Neural cell (in vitro differentiated cells): ENCODE data around the gene SEPTIN5. TPM values are rescaled to one million over a fixed set of nuclear protein-coding genes. Genes with fewer than 3 reads are reported as not detected.

ENCODE experiments used
- H2AFZ ChIP-seq: fragments of 200-600, 300-800 bp; sonication (generic), shearing (Covaris generic); 2 replicates; pipeline ENCODE4 v1.6.0; 2014; ENCODE audit warnings: low read depth, mild to moderate bottlenecking, antibody characterized with exemption, low read length, moderate library complexity
- H3F3A ChIP-seq: fragments of 200-600 bp; shearing (Covaris generic); 2 replicates; pipeline ENCODE4 v1.6.1; 2016; ENCODE audit warnings: mild to moderate bottlenecking, moderate library complexity, mixed read lengths, antibody characterized with exemption, low read length; ENCODE audit not compliant: insufficient read depth, poor library complexity, severe bottlenecking
- H3K27ac ChIP-seq: fragments of 200-600, 300-800 bp; sonication (generic), shearing (Covaris generic); 2 replicates; pipeline ENCODE4 v1.5.1; 2014; ENCODE audit warnings: mild to moderate bottlenecking, low read length, moderate library complexity
- H3K27me3 ChIP-seq: fragments of 300-800, 200-600 bp; sonication (generic), shearing (Covaris generic); 2 replicates; pipeline ENCODE4 v1.6.0; 2014; ENCODE audit warnings: mild to moderate bottlenecking, low read depth, low read length, moderate library complexity; ENCODE audit not compliant: insufficient read depth
- H3K36me3 ChIP-seq: fragments of 300-800, 200-600 bp; sonication (generic), shearing (Covaris generic); 2 replicates; pipeline ENCODE4 v1.5.1; 2014; ENCODE audit warnings: mild to moderate bottlenecking, antibody characterized with exemption, low read length, moderate library complexity; ENCODE audit not compliant: insufficient read depth
- H3K4me2 ChIP-seq: fragments of 300-800, 200-600 bp; sonication (generic), shearing (Covaris generic); 2 replicates; pipeline ENCODE4 v1.6.0; 2014; ENCODE audit warnings: mild to moderate bottlenecking, low read length
- H3K4me3 ChIP-seq: fragments of 300-800, 200-600 bp; sonication (generic), shearing (Covaris generic); 2 replicates; pipeline ENCODE4 v1.5.1; 2014; ENCODE audit warnings: mild to moderate bottlenecking, low read length, moderate library complexity
- H3K79me2 ChIP-seq: fragments of 200-600 bp; shearing (Covaris generic); replicated peaks from 2 replicates; pipeline ENCODE4 v1.6.0; 2014; ENCODE audit warnings: mild to moderate bottlenecking, low read length, moderate library complexity; ENCODE audit not compliant: insufficient read depth
- H3K9ac ChIP-seq: fragments of 300-800, 200-600 bp; sonication (generic), shearing (Covaris generic); 2 replicates; pipeline ENCODE4 v1.6.1; 2016; ENCODE audit warnings: mild to moderate bottlenecking, low read length, mixed read lengths
- H3K9me2 ChIP-seq: fragments of 200-600 bp; shearing (Covaris generic); 2 replicates; pipeline ENCODE4 v1.6.1; 2016; ENCODE audit warnings: mild to moderate bottlenecking, low read length, mixed read lengths; ENCODE audit not compliant: insufficient read depth
- H3K9me3 ChIP-seq: fragments of 200-600, 300-800 bp; sonication (generic), shearing (Covaris generic); 2 replicates; pipeline ENCODE4 v1.6.1; 2016; ENCODE audit warnings: mild to moderate bottlenecking, mixed run types, low read length, moderate library complexity, mixed read lengths
- H4K20me1 ChIP-seq: fragments of 200-600 bp; shearing (Covaris generic); 2 replicates; pipeline ENCODE4 v1.6.1; 2016; ENCODE audit warnings: mild to moderate bottlenecking, mixed run types; ENCODE audit not compliant: insufficient read depth
- CTCF ChIP-seq: fragments of 450-650 bp; IDR thresholded peaks from 2 replicates; pipeline ENCODE4 v1.5.1; 2014; ENCODE audit warnings: antibody characterized with exemption, mild to moderate bottlenecking, moderate library complexity; ENCODE audit not compliant: poor library complexity, severe bottlenecking
- EP300 ChIP-seq: fragments of 450-650 bp; conservative IDR thresholded peaks from 2 replicates; pipeline ENCODE4 v1.6.1; 2014; ENCODE audit warnings: antibody characterized with exemption, mild to moderate bottlenecking, moderate library complexity; ENCODE audit not compliant: poor library complexity, severe bottlenecking
- EZH2 ChIP-seq: fragments of 200-600, 300-800 bp; shearing (Covaris generic), sonication (generic); IDR thresholded peaks from 2 replicates; pipeline ENCODE4 v1.6.1; 2014; ENCODE audit warnings: antibody characterized with exemption, low read length, borderline replicate concordance, mild to moderate bottlenecking; ENCODE audit not compliant: insufficient read depth, poor library complexity, severe bottlenecking
- MXI1 ChIP-seq: fragments of 450-650 bp; conservative IDR thresholded peaks from 2 replicates; pipeline ENCODE4 v1.6.1; 2014; ENCODE audit warnings: antibody characterized with exemption, mild to moderate bottlenecking; ENCODE audit not compliant: poor library complexity, severe bottlenecking
- POLR2AphosphoS5 ChIP-seq: IDR thresholded peaks from 2 replicates; pipeline ENCODE4 v1.6.1; 2012
- RAD21 ChIP-seq: fragments of 450-650 bp; conservative IDR thresholded peaks from 2 replicates; pipeline ENCODE4 v1.6.1; 2014; ENCODE audit warnings: antibody characterized with exemption, mild to moderate bottlenecking, moderate library complexity
- REST ChIP-seq: IDR thresholded peaks from 2 replicates; pipeline ENCODE4 v1.6.1; 2012; ENCODE audit warnings: borderline replicate concordance
- SMC3 ChIP-seq: fragments of 450-650 bp; conservative IDR thresholded peaks from 2 replicates; pipeline ENCODE4 v1.6.1; 2014; ENCODE audit warnings: antibody characterized with exemption, mild to moderate bottlenecking, moderate library complexity; ENCODE audit not compliant: poor library complexity
- TAF1 ChIP-seq: IDR thresholded peaks from 2 replicates; pipeline ENCODE4 v1.6.1; 2012; ENCODE audit warnings: low read depth
- polyA plus RNA-seq: library from polyadenylated mRNA; depleted of rRNA; stranded (reverse); fragments of >200 nt; gene quantifications from 2 replicates; pipeline ENCODE4 v1.2.3, GENCODE V29; 2014

The SEPTIN5 gene
- polyA plus RNA-seq, 1 donor from 2014 or later: 166 TPM

- no peak for TF ChIP-seq POLR2AphosphoS5
- TF ChIP-seq SMC3: no peak
- no peak for TF ChIP-seq RAD21
- no peak for TF ChIP-seq TAF1
- peaks cover 3% of the 10 kb centered on the region for H4K20me1 ChIP-seq
- peak overlapping the region; percentile 72 for H3K4me3 ChIP-seq
- peak overlapping the region; percentile 72 for H3K9ac ChIP-seq
- H3K27me3 ChIP-seq: peaks cover 8% of the 10 kb centered on the region
- no peak overlapping the region for H3K4me2 ChIP-seq
- no peaks in the 10 kb centered on the region for H3K9me2 ChIP-seq
- peaks cover 8% of the 10 kb centered on the region for H3K79me2 ChIP-seq
- H3K36me3 ChIP-seq: no peaks in the 10 kb centered on the region
- no peak overlapping the region for H2AFZ ChIP-seq
- no peak overlapping the region for H3K27ac ChIP-seq
- no peaks in the 10 kb centered on the region for H3K9me3 ChIP-seq
- no peaks in the 10 kb centered on the region for H3F3A ChIP-seq
These were observed 1.1 kb upstream of the SEPTIN5 start for GRCh38 chr22:19713245-19713644.

- Histone ChIP-seq H3K4me3 (peak overlapping the region; percentile 72), H4K20me1 (peaks cover 9% of the 10 kb centered on the region), H3K27me3 (peaks cover 12% of the 10 kb centered on the region), H3F3A (no peaks in the 10 kb centered on the region), H3K79me2 (peaks cover 8% of the 10 kb centered on the region), H3K27ac (no peak overlapping the region), H3K36me3 (no peaks in the 10 kb centered on the region), H3K4me2 (no peak overlapping the region), H3K9ac (peak overlapping the region; percentile 72), H3K9me2 (no peaks in the 10 kb centered on the region), H3K9me3 (no peaks in the 10 kb centered on the region), H2AFZ (peak overlapping the region; percentile 76)
- TF ChIP-seq EP300 (no peak), POLR2AphosphoS5 (no peak), MXI1 (no peak), REST (no peak), EZH2 (no peak), TAF1 (no peak), SMC3 (no peak), CTCF (no peak), RAD21 (no peak)
These were observed 522 bp upstream of the SEPTIN5 start for GRCh38 chr22:19713650-19714311.
